M059J (cell line): ENCODE data around the gene PTPRN2. TPM values are rescaled to one million over a fixed set of nuclear protein-coding genes. Genes with fewer than 3 reads are reported as not detected.
A peak's percentile ranks its signal among the peaks of the same experiment; 100 is the strongest.
"Not testable (repeated sequence)": the region's sequence is repeated elsewhere in the genome, so short reads cannot be mapped to it uniquely, and the experiment has no call there.

Experiments
- DNase-seq: peaks from one replicate; pipeline ENCODE4 v3.0.0-alpha.2; 2012; ENCODE audit warnings: low read depth
- total RNA-seq: library from RNA; depleted of rRNA; stranded (reverse); fragments of >200 nt; shearing (Covaris generic); gene quantifications from 2 replicates; pipeline ENCODE4 v1.2.3, GENCODE V29; 2014

Gene PTPRN2
- total RNA-seq, 1 experiment from 2014 or later = 2.3 TPM

DNA sequence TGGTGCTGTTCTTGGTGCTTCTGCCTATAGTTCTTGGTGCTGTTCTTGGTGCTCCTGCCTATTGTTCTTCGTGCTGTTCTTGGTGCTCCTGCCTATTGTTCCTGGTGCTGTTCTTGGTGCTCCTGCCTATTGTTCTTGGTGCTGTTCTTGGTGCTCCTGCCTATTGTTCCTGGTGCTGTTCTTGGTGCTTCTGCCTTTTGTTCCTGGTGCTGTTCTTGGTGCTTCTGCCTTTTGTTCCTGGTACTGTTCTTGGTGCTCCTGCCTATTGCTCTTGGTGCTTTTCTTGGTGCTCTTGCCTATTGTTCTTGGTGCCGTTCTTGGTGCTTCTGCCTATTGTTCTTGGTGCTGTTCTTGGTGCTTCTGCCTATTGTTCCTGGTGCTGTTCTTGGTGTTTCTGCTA lies 71.1 kb downstream of the PTPRN2 start:
- no peak for DNase-seq

DNA sequence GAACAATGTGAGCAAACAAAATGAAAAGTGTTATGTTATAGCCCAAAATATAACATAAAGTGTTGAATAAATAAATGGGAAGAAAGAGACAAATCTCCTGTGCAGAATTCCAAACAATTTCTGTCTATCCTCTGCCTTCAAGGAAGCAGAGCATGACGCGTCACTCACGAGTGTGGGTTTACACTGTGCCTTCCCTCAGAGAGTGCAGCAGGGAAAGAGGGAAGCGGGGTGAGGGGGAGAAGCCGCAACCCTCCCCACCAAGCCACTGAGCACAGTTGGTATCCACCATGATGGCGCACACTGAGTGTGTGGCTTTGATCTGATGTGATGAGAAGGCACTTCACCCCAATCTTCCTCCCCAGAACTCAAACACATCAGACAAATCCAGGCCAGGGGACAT lies 74.8 kb downstream of the PTPRN2 start:
- DNase-seq = no peak

DNA sequence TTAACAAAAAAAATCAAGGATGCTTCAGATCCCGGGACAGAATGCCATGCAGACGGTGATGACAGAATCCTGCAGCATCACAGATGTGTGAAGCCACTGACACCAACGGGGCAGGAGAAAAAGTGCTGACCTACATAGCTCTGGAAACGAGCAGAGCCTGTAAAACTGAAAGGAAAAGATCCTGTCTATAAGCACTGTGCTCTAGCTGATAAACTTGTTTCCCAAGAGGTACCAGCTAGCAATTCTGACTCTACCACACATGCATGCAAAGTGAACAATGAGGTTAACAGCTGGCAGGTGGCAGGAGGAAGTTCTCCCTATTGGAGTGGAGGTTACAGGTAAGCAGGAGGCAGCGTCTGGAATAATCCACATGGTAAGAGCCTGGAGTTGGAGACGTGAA lies 75.6 kb downstream of the PTPRN2 start:
- DNase-seq = no peak

DNA sequence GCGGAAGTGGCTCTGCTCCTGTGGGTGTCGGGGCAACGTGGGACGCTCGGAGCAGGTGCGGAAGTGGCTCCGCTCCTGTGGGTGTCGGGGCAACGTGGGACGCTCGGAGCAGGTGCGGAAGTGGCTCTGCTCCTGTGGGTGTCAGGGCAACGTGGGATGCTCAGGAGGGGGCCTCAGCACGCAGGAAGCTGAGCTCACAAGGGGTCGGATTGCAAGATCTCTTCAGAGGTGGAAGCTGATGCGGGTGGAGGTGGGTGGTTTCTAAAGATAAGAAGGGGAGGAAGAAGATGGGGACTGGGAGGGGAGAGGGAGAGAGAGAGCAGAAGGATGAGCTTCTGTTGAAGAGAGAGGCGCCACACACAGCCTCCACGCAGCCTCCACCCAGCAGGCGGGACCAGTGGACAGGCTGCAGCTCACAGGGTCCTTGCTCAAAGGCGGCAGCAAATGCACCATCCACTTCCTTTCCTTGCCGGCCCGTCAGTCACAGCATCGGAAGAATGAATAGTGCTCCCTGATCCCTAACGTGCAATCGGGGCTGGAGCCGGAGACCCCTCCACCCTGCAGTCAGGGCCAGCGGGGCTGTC lies 78.7 kb downstream of the PTPRN2 start:
- no peak for DNase-seq

DNA sequence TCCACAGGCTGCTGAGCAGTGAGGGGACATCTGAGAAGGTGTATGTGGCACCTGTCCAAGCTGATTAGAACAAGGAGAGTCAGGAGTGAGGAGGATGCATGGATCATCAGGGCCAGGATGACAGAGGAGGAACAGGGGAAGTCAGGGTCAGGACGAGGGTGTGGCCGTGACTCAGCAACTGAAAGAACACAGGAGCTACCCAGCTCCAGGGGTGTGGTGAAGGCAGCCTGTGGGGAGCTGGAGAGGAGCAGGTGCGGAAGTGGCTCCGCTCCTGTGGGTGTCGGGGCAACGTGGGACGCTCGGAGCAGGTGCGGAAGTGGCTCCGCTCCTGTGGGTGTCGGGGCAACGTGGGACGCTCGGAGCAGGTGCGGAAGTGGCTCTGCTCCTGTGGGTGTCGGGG lies 79.3 kb downstream of the PTPRN2 start:
- DNase-seq = not testable (repeated sequence)

DNA sequence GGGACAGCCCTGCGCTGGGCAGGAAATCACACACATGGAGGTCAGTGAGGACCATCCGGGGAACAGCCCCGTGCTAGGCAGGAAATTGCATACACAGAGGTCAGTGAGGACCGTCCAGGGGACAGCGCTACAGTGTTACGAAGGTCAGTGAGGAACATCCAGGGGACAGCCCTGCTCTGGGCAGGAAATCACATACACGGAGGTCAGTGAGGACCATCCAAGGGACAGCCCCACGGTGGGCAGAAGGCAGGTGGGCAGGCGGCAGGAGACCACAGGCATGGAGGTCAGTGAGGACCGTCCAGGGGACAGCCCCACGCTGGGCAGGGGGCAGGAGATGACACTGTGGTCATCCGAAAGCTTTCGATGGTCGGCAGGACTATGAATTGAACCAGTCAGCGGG lies 79.7 kb downstream of the PTPRN2 start:
- no peak for DNase-seq

DNA sequence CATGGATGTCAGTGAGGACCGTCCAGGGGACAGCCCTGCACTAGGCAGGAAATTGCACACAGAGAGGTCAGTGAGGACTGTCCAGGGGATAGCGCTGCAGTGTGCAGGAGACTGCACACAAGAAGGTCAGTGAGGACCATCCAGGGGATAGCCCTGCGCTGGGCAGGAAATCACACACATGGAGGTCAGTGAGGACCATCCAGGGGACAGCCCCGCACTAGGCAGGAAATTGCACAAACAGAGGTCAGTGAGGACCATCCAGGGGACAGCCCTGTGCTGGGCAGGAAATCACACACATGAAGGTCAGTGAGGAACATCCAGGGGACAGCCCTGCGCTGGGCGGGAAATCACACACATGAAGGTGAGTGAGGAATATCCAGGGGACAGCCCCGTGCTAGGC lies 80.4 kb downstream of the PTPRN2 start:
- not testable (repeated sequence) for DNase-seq

DNA sequence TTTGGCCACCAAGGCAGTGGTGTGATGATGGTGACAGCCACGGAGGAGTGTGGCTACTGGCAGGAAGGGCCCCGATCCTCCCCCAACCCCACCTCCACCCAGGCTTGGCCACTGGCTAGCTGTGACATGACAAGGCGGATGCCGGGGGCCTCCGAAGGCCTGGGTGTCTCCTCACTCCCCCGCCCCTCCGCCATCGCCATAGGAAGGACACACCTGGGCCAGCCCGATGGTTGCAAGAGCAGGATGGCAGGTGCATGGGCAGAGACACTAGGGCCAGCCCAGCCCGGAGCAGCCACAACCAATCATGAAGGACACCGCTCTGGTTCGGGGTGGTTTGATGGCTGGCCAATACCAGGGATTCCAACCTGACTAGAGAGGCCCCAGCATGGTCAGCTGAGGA lies 81.0 kb downstream of the PTPRN2 start:
- DNase-seq = no peak

DNA sequence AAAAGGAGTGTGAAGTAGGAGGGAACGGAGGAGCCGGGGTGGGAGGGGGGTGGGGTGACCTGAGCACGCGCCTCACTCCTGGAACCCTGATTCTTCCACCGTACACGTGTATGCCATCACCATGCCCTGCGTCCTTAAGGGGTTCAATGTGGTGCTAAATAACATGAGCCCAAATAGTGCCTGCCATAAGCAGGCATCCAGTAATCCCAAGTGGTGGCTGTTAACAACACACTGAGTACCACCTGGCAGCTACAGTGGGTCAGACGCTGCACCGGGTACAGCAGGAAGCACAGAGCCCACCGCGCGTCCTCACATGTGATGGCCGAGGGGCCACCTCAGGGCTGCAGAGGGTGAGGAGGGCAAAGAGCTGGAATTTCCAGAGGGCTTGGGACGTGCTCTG lies 81.9 kb downstream of the PTPRN2 start:
- no peak for DNase-seq

DNA sequence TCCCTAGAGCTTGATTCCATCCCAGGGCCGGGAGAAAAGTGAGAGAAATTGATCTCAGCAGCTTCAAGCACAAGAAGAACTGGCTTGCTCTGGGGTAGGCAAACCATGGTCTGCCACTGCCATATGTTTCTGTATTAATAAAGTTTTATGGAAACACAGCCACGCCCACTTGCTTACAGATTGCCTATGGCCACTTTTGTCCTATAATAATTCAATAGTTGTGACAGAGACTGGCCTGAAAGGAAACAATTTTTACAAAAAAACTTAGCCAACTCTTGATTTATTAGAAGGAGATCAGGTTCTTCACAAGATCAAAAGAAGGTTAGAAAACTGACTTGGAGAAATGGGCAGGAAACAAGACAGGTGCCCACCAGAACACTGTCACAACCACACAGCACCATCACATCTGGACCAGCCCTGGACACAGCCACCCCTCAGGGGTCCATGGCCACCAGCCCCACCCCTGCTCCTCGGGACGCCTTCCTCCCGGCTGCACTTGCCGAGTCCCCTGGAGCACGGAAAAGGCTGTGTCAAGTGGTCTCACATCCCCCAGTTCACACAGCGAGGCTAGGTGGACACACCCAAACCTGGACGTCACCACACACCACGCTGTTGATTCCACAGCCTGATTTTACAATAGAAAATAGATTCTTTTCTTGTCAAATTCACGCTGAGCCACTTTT lies 85.4 kb downstream of the PTPRN2 start:
- no peak for DNase-seq

DNA sequence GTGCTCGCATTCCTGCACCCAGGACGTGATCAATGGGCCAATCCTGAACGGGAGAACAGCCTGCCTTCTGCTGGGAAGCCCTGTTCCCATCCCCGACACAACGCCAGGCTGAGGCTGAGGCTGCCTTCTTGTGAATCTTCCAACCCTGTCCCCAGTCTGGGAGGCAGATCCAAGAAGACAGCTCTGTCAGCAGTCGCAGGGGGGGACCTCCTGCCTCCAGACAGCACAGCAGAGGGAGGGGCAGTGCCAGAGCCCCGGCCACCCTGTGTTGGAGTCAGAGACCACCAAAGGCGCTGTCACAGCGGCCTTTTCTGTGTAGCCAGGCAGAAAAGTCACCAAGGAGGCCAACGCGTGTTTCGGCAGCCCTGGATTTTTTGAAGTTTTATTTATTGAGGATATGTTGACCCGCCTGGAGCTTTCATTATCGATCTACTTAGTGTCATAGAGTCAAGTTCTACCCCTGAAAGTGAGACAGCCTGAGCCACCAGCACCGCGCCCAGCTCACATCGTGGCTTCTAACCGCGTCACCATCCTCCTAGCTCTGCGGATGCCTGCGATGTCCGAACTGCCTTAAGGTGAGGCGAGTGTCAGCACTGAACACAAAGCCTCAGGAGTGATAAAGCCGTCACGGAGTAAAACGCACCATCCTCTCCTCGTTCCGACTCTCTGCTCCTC lies 86.1 kb downstream of the PTPRN2 start:
- no peak for DNase-seq

DNA sequence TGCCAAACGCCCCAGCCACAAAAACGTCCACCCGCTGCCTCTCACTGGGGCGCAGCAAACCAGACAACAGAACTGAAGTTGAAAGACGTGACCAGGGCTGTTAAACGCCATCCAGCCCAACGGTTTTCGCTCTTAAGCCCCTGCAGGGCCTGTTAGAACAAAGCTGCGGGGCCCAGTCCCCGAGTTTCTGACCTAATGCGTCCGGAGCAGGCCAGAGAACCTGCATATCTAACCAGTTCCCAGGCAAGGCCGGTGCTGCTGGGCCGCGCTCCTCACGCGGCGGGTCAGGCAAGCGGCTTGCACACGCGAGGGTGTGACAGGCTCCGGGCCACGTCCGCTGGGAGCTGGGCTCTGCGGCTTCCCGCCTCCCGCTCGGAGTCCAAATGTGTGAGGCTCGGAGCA lies 87.0 kb downstream of the PTPRN2 start:
- DNase-seq = no peak

DNA sequence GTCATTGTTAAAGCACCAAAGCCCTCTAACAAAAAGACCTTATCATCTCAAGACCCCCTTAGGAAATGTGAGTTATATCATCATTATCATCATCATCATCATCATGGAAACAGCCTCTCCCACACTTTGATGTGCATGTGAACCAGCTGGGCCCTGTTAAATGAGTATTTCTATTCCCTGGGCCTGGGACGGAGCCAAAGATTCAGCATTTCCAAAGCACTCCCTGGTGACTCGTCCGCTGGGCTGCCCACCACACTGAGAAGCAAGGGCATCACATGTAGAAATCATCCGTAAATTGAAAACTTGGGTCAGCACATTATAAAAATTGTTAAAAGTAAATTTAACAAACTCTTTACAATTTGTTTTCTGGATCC lies 88.6 kb downstream of the PTPRN2 start:
- DNase-seq = no peak

DNA sequence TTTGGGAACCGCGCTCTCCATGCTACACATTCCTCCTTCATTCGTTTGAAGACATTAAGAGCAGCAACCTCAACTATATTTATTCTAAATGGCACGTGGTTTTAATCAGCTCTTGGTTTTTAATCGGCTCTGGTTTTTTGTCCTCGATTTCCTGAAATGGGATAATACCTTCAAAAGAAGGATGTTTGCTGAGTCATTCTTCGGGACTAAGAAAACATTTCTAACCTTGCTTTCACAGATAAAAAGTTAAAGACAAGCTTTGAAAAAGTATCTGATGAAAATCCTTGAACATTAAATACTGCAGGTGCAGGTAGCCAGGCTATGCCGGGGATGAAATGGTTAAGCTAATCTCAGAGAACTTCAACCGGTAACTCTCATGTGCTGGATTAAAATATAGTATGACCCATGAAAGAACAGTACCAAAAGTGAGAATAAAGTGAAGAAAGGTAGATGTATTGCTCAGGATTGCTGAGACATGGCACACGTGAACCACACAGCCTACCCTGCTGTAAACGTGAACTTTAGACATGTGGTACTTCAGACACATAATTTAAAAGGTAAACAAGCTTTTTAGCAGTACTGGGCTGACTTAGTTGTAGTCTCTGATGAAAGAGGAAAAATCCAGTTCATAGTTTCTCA lies 89.1 kb downstream of the PTPRN2 start:
- DNase-seq = no peak

DNA sequence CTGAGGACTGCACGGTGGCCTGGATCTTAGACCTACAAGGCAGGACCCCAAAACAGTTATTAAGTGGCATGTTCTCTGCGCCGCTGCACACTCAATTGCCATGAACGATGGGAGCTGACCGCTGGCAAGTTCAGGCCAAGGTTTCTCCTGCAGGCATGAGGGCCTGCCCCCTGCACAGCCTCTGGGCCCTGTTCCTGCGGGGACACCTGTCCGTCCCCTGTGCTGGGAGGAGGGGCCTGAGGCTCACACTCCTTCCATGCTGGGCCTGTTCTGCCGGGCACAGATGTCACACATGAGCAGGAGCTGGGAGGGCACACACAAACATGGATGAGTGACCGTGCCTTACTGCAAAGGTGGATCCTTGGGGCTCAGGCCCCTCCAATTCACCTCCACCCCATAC lies 90.0 kb downstream of the PTPRN2 start:
- no peak for DNase-seq

DNA sequence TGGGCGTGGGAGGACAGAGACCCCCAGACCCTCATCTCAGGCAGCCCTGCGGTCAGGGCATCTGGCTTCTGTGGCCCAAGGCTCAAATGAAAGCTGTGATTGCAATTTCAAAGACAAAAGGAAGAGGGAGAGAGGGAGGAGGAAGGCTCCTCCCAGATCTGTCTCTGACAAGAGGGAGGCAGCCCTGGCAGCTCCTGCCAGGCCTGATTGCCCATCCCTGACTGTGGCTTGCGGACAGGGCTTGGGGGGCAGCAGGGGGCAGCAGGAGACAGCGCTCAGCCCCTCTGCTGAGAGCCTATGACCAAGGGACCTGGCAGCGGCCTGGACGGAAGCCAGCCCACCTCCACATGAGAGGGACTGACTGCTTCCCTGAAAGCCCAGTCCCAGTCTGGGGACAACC lies 91.8 kb downstream of the PTPRN2 start:
- peak; percentile 49 for DNase-seq

DNA sequence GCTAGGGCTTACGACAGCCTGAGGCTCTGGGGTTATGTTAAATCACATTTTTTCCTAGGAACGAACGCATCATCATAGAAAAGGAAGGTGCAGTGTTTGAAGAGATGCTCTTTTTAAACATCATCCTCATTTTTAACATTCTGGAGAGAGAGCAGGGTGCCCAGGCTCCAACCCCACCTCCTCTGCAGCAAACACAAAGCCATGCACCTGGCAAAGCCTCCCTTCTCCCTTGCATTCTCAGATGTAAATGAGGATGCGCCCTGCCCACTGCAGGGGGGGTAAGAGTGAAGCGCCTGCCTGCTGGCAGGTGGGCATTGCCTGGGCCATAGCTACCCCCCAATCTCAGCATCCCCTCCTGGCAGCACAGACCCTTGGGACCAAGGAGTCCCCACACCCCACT lies 92.4 kb downstream of the PTPRN2 start:
- DNase-seq = no peak

DNA sequence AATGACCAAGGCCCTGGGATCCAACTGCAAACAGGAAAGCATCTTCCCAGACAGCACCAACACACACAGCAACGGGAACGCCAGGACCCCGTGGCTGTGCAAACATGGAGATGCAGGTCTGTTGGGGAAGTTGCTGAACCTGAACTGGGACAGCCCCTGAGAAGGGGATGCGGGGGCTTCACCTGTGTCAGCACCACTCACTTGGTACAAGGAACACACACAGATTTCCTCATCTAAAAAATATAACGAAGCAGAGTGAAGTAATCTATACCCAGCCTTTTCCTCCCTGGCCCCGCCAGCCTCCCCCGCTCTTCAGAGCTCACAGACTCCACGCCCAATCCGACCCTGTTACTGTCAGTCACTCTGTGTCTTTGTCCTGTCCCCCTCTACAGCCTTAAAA lies 93.0 kb downstream of the PTPRN2 start:
- no peak for DNase-seq

DNA sequence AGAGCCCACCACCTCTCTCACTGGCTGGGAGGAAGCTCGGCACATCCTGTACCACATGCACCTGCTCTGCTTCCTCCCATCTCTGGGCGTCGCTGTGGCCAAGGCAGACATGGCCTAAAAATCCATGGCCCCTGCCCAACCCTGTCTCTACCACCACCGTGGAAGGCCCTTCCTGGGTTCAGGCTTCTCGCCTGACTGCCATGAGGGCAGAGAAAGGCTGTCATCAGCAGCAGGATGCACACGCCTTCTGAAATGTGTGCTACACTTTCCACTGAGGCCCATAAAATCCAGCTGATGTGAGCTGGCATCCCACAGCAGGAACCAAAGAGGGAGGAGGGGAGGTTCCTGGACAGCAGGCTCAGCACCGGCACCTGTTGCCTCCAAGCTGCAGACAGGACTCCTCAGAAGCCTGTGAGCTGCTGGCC lies 93.4 kb downstream of the PTPRN2 start:
- no peak for DNase-seq

DNA sequence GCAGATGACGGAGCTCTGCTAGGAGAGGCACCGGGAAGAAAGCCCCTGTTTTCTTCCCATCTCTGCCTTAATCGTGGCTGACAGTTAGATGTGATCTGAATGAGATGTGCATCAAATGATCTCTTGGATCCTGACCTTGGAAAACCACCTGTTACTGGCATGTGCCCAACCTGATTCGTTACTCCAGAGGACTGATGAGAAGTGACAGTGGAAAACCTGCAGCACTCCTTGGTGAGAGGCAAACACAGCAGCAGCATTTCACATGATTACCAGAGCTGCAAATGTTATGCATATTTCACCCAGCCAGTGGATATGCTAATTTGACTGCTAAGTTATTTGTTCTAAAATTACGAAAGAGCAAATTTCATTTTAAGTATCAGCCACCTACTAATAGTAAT lies 95.3 kb downstream of the PTPRN2 start:
- no peak for DNase-seq

DNA sequence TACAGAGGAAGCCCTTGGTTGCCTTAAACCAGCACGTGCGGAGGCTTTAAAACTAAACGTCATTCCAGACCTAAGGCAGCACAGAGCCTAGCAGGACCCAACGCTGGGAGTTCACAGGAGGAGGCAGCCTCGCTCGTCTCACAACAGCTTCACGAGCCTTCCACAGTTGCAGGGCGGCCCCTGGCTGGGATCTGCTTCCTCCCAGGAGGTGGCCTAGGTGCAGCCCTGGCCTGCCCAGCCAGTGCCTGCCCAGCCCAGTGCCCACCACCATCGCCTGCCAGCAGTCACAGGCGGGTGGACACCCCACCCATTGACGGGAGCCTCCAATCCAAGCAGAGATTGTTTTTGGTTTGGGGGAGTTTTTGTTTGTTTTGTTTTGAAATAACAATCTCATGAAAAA lies 96.5 kb downstream of the PTPRN2 start:
- DNase-seq = no peak

DNA sequence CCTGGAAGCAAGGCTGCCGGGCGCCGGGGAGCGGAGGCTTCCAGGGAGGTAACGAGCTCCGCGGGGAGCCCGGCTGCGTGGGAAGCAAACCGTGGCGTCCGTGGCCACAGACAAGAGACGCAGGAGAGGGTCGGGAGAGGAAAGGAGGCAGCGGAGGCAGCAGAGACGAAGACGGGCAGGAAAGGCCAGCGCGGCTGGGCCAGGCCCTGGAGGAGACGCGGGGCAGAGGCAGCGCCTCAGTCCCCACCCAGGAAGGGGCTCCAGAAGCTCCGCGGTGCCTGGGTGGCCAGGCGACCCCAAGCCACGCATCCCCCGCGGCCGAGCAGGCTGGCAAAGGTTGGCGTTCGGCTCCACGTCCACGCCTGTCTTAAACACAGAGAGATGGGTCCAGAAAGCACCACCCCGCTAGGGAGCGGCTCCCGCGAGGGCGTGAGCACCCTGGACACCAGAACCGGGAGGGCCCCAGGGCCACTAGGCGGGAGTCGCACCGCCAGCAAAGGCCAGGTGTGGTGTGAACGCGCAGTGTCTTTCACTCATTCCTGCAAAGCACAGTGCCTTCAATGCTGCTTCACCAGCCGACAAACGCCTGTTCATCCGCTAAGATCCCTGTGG lies 97.3 kb downstream of the PTPRN2 start:
- DNase-seq = no peak
